ENCODE data around the gene PKD2L1.

The PKD2L1 gene

GRCh38 chr10:100356067-100357017 is 26.3 kb upstream of the PKD2L1 start:
- DNase-seq (ENCODE audit: low read depth): no peak

- no peak for DNase-seq (ENCODE audit: low read depth)
These were observed 25.1 kb upstream of the PKD2L1 start for GRCh38 chr10:100355086-100355485.

- DNase-seq (ENCODE audit: low read depth): no peak
These were observed 23.9 kb upstream of the PKD2L1 start for GRCh38 chr10:100353770-100354485.

GRCh38 chr10:100350914-100351485 is 21.0 kb upstream of the PKD2L1 start:
- DNase-seq (ENCODE audit: low read depth): no peak

GRCh38 chr10:100349672-100350071 is 19.6 kb upstream of the PKD2L1 start:
- DNase-seq (ENCODE audit: low read depth): no peak

- no peak for DNase-seq (ENCODE audit: low read depth)
These were observed 19.1 kb upstream of the PKD2L1 start for GRCh38 chr10:100349087-100349486.

- DNase-seq (ENCODE audit: low read depth): no peak
These were observed 18.4 kb upstream of the PKD2L1 start for GRCh38 chr10:100348389-100348927.

- DNase-seq (ENCODE audit: low read depth): no peak
These were observed 17.7 kb upstream of the PKD2L1 start for GRCh38 chr10:100347568-100348195.

- DNase-seq (ENCODE audit: low read depth): peak; percentile 69
These were observed 16.9 kb upstream of the PKD2L1 start, which contains the start of gene SCD for GRCh38 chr10:100346765-100347567. TSS of gene SCD (plus strand) at chr10:100347233. CDS start at chr10:100347505, 272 bp downstream.

GRCh38 chr10:100346351-100346764 is 16.3 kb upstream of the PKD2L1 start:
- DNase-seq (ENCODE audit: low read depth): peak; percentile 37

GRCh38 chr10:100345570-100346330 is 15.7 kb upstream of the PKD2L1 start:
- no peak for DNase-seq (ENCODE audit: low read depth)

GRCh38 chr10:100344241-100344788 is 14.3 kb upstream of the PKD2L1 start:
- no peak for DNase-seq (ENCODE audit: low read depth)

- no peak for DNase-seq (ENCODE audit: low read depth)
These were observed 12.6 kb upstream of the PKD2L1 start for GRCh38 chr10:100342627-100342972.

- peak; percentile 23 for DNase-seq (ENCODE audit: low read depth)
These were observed 12.1 kb upstream of the PKD2L1 start for GRCh38 chr10:100341953-100342626.

GRCh38 chr10:100340948-100341847 is 11.2 kb upstream of the PKD2L1 start:
- no peak for DNase-seq (ENCODE audit: low read depth)

- no peak for DNase-seq (ENCODE audit: low read depth)
These were observed 9.2 kb upstream of the PKD2L1 start for GRCh38 chr10:100339236-100339635.

GRCh38 chr10:100338434-100339036 is 8.5 kb upstream of the PKD2L1 start:
- DNase-seq (ENCODE audit: low read depth): peak; percentile 70

- no peak for DNase-seq (ENCODE audit: low read depth)
These were observed 4.7 kb upstream of the PKD2L1 start for GRCh38 chr10:100334762-100335161.

Measured in activated gamma-delta T cell treated with anti-CD3 and anti-CD28 coated beads, Interleukin-2, amount 50 U/mL, for 16 hours (primary cell).